HepG2 (cell line): ENCODE measurements around the gene ADAMTS4. TPM values are rescaled to one million over a fixed set of nuclear protein-coding genes. Genes with fewer than 3 reads are reported as not detected.

Experiments
- DR1 ChIP-seq: sonication (generic); formaldehyde crosslinking; IDR thresholded peaks from 2 replicates; pipeline ENCODE4 v1.8.0; 2021; ENCODE audit warnings: mild to moderate bottlenecking, missing genetic modification reagents, inconsistent platforms
- FOSL1 ChIP-seq: sonication (generic); formaldehyde crosslinking; IDR thresholded peaks from 2 replicates; pipeline ENCODE4 v1.9.0; 2021; ENCODE audit warnings: missing genetic modification reagents, borderline replicate concordance
- GPBP1L1 ChIP-seq: sonication (generic); formaldehyde crosslinking; IDR thresholded peaks from 2 replicates; pipeline ENCODE4 v1.5.0; 2020; ENCODE audit warnings: mild to moderate bottlenecking, missing genetic modification reagents
- JUND ChIP-seq: sonication (generic); formaldehyde crosslinking; IDR thresholded peaks from 2 replicates; pipeline ENCODE4 v1.8.0; 2022; ENCODE audit warnings: mild to moderate bottlenecking, missing genetic modification reagents
- KDM3A ChIP-seq: IDR thresholded peaks from 2 replicates; pipeline ENCODE4 v1.6.1; 2018; ENCODE audit warnings: low read depth, missing compliant biosample characterization
- KMT2A ChIP-seq: sonication (generic); formaldehyde crosslinking; IDR thresholded peaks from 2 replicates; pipeline ENCODE4 v1.4.0; 2020; ENCODE audit warnings: missing genetic modification reagents
- NPAS2 ChIP-seq: sonication (generic); formaldehyde crosslinking; IDR thresholded peaks from 2 replicates; pipeline ENCODE4 v1.8.0; 2022; ENCODE audit warnings: mild to moderate bottlenecking, missing genetic modification reagents, borderline replicate concordance
- SAFB2 ChIP-seq: sonication (generic); formaldehyde crosslinking; IDR thresholded peaks from 2 replicates; pipeline ENCODE4 v1.5.1; 2020; ENCODE audit warnings: missing genetic modification reagents, low read depth, mild to moderate bottlenecking, borderline replicate concordance
- SMARCE1 ChIP-seq: fragments of 450-650 bp; IDR thresholded peaks from 2 replicates; pipeline ENCODE4 v1.6.1; 2017; ENCODE audit warnings: borderline replicate concordance
- SMC3 ChIP-seq: IDR thresholded peaks from 2 replicates; pipeline ENCODE4 v1.6.1; 2011; ENCODE audit warnings: low read length, improper control_type of control experiment
- SOX5 ChIP-seq: IDR thresholded peaks from 2 replicates; pipeline ENCODE4 v1.6.1; 2016; ENCODE audit warnings: borderline replicate concordance
- SOX6 ChIP-seq, 2 experiments: fragments of 450-650 bp in 1 of 2; sonication (generic) in 1 of 2; formaldehyde crosslinking in 1 of 2; IDR thresholded peaks; 2 replicates each; pipeline versions ENCODE4 v1.4.0 to v1.6.1; 2017 to 2020; ENCODE audit warnings: antibody characterized with exemption in 1 of 2, mild to moderate bottlenecking in 1 of 2, missing genetic modification reagents in 1 of 2
- SP1 ChIP-seq, 2 experiments: fragments of 450-650 bp in 1 of 2; sonication (generic) in 1 of 2; formaldehyde crosslinking in 1 of 2; IDR thresholded peaks; 2 replicates each; pipeline versions ENCODE4 v1.4.0 to v1.6.1; 2016 to 2020; ENCODE audit warnings: missing genetic modification reagents in 1 of 2
- STAG1 ChIP-seq: sonication (generic); formaldehyde crosslinking; IDR thresholded peaks from 2 replicates; pipeline ENCODE4 v1.4.0; 2020; ENCODE audit warnings: missing genetic modification reagents
- ZBTB14 ChIP-seq: sonication (generic); formaldehyde crosslinking; IDR thresholded peaks from 2 replicates; pipeline ENCODE4 v1.4.0; 2020; ENCODE audit warnings: missing genetic modification reagents
- ZFP37 ChIP-seq: sonication (generic); formaldehyde crosslinking; IDR thresholded peaks from 2 replicates; pipeline ENCODE4 v1.4.0; 2020; ENCODE audit warnings: missing genetic modification reagents, borderline replicate concordance
- ZNF232 ChIP-seq: sonication (generic); formaldehyde crosslinking; IDR thresholded peaks from 2 replicates; pipeline ENCODE4 v1.4.0; 2020; ENCODE audit warnings: missing genetic modification reagents, borderline replicate concordance
- ZNF331 ChIP-seq: sonication (generic); formaldehyde crosslinking; IDR thresholded peaks from 2 replicates; pipeline ENCODE4 v1.4.0; 2020; ENCODE audit warnings: missing genetic modification reagents
- ZNF563 ChIP-seq: sonication (generic); formaldehyde crosslinking; IDR thresholded peaks from 2 replicates; pipeline ENCODE4 v1.8.0; 2022; ENCODE audit warnings: mild to moderate bottlenecking, moderate library complexity, missing genetic modification reagents
- ZNF790 ChIP-seq: sonication (generic); formaldehyde crosslinking; IDR thresholded peaks from 2 replicates; pipeline ENCODE4 v1.8.0; 2022; ENCODE audit warnings: missing genetic modification reagents, mild to moderate bottlenecking, borderline replicate concordance
- polyA plus RNA-seq, 8 experiments: library from polyadenylated mRNA; depleted of rRNA in 3 of 8; stranded (reverse) in 7 of 8; unstranded in 1 of 8; fragments of >200 nt; fragmentation: Illumina TruSeq in 4 of 8; extraction: Trizol in 4 of 8; gene quantifications; 2 replicates each; pipeline versions ENCODE4 v1.2.1 to v1.2.3, GENCODE V29; 2011 to 2016; ENCODE audit warnings: low read depth in 4 of 8, missing spikeins in 1 of 8, mixed read lengths in 1 of 8; ENCODE audit not compliant: insufficient read depth in 1 of 8
- total RNA-seq, 5 experiments: library from RNA; depleted of rRNA; stranded (reverse); fragments of >200 nt; fragmentation: Illumina TruSeq; extraction: Trizol; gene quantifications; 2 replicates each; pipeline ENCODE4 v1.2.3, GENCODE V29; 2016; ENCODE audit warnings: low read depth in 1 of 5
- TF ChIP-seq, protein P1 (sequence below), 2 experiments: sonication (generic) in 1 of 2; formaldehyde crosslinking in 1 of 2; IDR thresholded peaks; 2 replicates each; pipeline versions ENCODE4 v1.4.0 to v1.6.1; 2018 to 2020; ENCODE audit warnings: missing genetic modification reagents in 2 of 2, borderline replicate concordance in 1 of 2, low read depth in 1 of 2, mild to moderate bottlenecking in 1 of 2, missing biosample characterization in 1 of 2
- TF ChIP-seq, protein P2 (sequence below): sonication (generic); formaldehyde crosslinking; conservative IDR thresholded peaks from 2 replicates; pipeline ENCODE4 v1.4.0; 2020; ENCODE audit warnings: mild to moderate bottlenecking, missing genetic modification reagents, moderate library complexity

The ADAMTS4 gene
- total and polyA plus RNA-seq, 2 of the 13 experiments (the other 11 are each of a cell fraction or from before 2014, with no cell fraction given), result 0.51 to 1.7 TPM

DNA sequence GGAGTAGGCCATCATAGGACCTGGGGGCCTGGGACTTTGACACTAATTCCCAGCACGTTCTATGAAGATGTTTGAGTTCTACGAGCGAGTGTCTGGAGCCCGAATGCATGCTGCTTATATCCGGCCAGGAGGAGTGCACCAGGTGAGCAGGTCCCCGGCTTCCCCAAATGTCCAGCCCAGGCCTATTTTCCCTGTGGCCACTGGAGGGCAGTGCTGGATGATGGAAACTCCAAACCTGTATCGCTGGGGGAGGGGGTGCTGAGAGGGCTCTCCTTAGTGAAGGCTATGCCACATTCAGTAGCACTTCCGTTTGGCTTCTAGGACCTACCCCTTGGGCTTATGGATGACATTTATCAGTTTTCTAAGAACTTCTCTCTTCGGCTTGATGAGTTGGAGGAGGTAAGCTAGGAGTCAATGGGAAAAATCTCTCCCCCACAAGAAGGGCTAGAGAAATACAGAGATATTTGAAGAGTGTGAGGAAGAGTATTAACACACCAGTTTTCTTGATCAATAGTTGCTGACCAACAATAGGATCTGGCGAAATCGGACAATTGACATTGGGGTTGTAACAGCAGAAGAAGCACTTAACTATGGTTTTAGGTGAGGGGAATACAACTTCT lies 11.0 kb upstream of the ADAMTS4 start (continued):
- TF ChIP-seq, protein P1, sequence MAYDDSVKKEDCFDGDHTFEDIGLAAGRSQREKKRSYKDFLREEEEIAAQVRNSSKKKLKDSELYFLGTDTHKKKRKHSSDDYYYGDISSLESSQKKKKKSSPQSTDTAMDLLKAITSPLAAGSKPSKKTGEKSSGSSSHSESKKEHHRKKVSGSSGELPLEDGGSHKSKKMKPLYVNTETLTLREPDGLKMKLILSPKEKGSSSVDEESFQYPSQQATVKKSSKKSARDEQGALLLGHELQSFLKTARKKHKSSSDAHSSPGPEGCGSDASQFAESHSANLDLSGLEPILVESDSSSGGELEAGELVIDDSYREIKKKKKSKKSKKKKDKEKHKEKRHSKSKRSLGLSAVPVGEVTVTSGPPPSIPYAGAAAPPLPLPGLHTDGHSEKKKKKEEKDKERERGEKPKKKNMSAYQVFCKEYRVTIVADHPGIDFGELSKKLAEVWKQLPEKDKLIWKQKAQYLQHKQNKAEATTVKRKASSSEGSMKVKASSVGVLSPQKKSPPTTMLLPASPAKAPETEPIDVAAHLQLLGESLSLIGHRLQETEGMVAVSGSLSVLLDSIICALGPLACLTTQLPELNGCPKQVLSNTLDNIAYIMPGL (CRISPR knock-in tag; IDR thresholded peaks at IDR 0.05; ENCODE audit: borderline replicate concordance in 1 of 2, low read depth in 1 of 2), result peak; percentile 57 to 66; a peak in 2 of 4 replicates
- TF ChIP-seq, protein P2, sequence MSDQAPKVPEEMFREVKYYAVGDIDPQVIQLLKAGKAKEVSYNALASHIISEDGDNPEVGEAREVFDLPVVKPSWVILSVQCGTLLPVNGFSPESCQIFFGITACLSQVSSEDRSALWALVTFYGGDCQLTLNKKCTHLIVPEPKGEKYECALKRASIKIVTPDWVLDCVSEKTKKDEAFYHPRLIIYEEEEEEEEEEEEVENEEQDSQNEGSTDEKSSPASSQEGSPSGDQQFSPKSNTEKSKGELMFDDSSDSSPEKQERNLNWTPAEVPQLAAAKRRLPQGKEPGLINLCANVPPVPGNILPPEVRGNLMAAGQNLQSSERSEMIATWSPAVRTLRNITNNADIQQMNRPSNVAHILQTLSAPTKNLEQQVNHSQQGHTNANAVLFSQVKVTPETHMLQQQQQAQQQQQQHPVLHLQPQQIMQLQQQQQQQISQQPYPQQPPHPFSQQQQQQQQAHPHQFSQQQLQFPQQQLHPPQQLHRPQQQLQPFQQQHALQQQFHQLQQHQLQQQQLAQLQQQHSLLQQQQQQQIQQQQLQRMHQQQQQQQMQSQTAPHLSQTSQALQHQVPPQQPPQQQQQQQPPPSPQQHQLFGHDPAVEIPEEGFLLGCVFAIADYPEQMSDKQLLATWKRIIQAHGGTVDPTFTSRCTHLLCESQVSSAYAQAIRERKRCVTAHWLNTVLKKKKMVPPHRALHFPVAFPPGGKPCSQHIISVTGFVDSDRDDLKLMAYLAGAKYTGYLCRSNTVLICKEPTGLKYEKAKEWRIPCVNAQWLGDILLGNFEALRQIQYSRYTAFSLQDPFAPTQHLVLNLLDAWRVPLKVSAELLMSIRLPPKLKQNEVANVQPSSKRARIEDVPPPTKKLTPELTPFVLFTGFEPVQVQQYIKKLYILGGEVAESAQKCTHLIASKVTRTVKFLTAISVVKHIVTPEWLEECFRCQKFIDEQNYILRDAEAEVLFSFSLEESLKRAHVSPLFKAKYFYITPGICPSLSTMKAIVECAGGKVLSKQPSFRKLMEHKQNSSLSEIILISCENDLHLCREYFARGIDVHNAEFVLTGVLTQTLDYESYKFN (CRISPR knock-in tag), result peak; percentile 44; the same call in 1 of the 2 replicates
- TF ChIP-seq STAG1 (CRISPR knock-in tag) (peak; percentile 92), ZFP37 (CRISPR knock-in tag) (no peak), ZNF563 (CRISPR knock-in tag) (no peak), SAFB2 (CRISPR knock-in tag) (no peak), SP1 (IDR thresholded peaks at IDR 0.05) (no peak), SP1 (CRISPR knock-in tag; IDR thresholded peaks at IDR 0.05) (no peak), SMC3 (peak; percentile 95), KDM3A (CRISPR knock-in tag) (peak; percentile 86; the same call in 1 of the 2 replicates), SMARCE1 (no peak), ZBTB14 (CRISPR knock-in tag) (no peak), ZNF232 (CRISPR knock-in tag) (no peak), FOSL1 (CRISPR knock-in tag) (no peak), NPAS2 (no peak), DR1 (CRISPR knock-in tag) (no peak), GPBP1L1 (CRISPR knock-in tag) (no peak), ZNF331 (CRISPR knock-in tag) (peak; percentile 57; the same call in 1 of the 2 replicates), SOX6 (IDR thresholded peaks at IDR 0.05) (no peak), SOX6 (CRISPR knock-in tag; IDR thresholded peaks at IDR 0.05) (peak; percentile 14; the same call in 1 of the 2 replicates), KMT2A (CRISPR knock-in tag) (0 out of 2 replicates have a peak, but pooled peaks have one; percentile 24), SOX5 (peak; percentile 31; the same call in 1 of the 2 replicates), ZNF790 (CRISPR knock-in tag) (no peak), JUND (CRISPR knock-in tag) (no peak)
